Kasumi-1 (cell line): ENCODE data around the gene REG3G.
A peak's percentile ranks its signal among the peaks of the same experiment; 100 is the strongest.
"Not testable (repeated sequence)": the region's sequence is repeated elsewhere in the genome, so short reads cannot be mapped to it uniquely, and the experiment has no call there.

Experiments
- DNase-seq, 2 experiments: peaks; one replicate each; lab custom pipeline; 2025; lab: John Stamatoyannopoulos, UW

REG3G gene

GRCh38 chr2:79016342-79016741 is 9.2 kb upstream of the REG3G start:
- no peak for DNase-seq

DNA sequence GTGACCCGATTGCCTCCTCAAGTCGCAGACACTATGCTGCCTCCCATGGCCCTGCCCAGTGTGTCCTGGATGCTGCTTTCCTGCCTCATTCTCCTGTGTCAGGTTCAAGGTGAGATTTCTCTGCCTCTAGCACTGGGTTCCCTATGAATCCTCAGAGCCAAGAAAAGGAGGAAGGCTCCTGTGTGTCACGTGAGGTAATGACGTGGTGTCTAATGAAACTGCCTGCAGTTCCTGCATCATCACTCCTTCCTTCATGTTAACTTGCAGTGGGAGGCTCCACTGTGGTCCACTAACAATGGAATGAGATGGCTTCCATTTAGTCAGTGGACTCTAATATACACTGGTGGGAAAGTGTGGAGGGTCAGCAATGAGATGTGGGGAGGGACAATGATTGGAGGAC is 559 bp downstream of the REG3G start:
- no peak for DNase-seq

DNA sequence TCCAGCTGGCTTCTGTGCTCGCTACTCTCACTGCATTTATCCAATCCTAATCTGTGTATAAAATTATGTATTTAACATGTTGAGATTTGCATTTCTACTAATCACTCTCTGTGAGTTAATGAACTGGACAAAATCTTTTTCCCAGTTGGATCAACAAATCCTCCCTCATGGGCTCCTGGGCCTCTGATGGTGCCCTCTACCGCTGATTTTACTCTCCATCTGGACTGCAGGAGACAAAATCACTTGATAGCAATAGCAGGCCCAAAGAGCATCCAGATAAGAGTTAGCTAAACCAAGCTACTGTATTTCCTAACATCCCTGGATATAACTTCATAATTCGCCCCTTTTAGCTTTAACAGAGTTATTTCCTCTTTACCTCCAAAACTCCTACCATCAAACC is 14.4 kb downstream of the REG3G start:
- DNase-seq: no peak

GRCh38 chr2:79041032-79041448 is 15.5 kb downstream of the REG3G start:
- peak; percentile 49 to 80 for DNase-seq

DNA sequence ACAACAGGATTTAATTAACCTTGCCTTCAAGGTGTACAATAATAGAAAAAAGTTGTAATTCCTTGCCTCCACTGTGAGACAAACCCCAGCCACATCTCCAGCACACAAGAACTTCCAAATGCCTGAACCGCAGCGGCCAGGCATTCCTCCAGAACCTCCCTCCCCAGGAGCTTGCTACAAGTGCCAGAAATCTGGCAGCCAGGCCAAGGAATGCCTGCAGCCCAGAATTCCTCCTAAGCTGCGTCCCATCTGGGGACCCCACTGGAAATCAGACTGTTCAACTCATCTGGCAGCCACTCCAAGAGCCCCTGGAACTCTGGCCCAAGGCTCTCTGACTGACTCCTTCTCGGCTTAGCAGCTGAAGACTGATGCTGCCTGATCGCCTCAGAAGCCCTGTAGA is 28.0 kb downstream of the REG3G start:
- DNase-seq: not testable (repeated sequence)

GRCh38 chr2:79054769-79055168 is 29.3 kb downstream of the REG3G start:
- not testable (repeated sequence) for DNase-seq

GRCh38 chr2:79065201-79065600 is 39.7 kb downstream of the REG3G start:
- DNase-seq: no peak

DNA sequence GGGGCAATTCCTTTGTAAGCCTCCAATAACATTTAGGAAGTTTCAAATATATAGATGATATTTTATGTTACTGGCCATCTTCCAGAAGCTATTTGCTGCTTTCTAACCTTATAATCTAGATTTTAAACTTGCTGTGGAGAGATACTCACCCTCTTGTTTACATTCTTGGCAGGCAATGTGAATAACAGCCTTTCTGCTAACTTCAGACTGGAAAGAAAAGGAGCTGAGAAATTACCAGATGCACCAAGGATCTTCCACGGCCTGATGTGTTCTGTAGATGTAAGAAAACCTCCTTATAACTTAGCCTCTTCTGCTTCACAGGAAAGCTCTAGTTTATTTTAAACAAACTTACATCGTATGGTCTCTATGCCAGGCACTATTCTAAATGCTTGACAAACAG is 45.6 kb downstream of the REG3G start:
- no peak for DNase-seq
